GM19328 (cell line): ENCODE data around the gene SCGB2B2.
"Not testable (repeated sequence)": the region's sequence is repeated elsewhere in the genome, so short reads cannot be mapped to it uniquely, and the experiment has no call there.

Experiments used
- ATAC-seq: cut with Tn5 transposase; IDR thresholded peaks from one replicate; pipeline ENCODE4 v1.9.1; 2021; ENCODE audit warnings: mild to moderate bottlenecking, moderate library complexity; ENCODE audit not compliant: unreplicated experiment

SCGB2B2 gene

DNA sequence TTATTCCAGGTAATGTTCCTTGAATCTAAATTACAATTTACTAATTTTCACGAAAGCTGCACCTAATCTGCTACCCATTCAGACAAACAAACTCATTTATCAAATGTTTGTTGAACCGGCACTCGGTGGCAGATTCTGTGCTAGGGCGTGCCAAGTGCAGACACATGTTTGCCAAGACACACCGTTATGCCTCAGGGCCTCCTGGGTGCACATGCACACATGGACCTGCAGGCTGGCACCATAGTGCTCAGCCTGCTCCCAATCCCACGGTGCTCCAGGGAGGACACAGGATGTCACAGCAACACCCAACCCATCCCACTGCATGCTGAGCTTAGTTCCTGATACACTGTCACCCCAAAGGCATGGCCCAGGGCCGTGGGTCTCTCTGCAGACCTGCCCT, 7.7 kb downstream of the SCGB2B2 start:
- ATAC-seq = no peak

DNA sequence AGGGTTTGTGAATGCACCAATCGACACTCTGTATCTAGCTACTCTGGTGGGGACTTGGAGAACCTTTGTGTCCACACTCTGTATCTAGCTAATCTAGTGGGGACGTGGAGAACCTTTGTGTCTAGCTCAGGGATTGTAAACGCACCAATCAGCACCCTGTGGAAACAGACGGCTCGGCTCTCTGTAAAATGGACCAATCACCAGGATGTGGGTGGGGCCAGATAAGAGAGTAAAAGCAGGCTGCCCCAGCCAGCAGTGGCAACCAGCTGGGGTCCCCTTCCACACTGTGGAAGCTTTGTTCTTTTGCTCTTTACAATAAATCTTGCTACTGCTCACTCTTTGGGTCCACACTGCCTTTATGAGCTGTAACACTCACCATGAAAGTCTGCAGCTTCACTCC, 8.3 kb downstream of the SCGB2B2 start:
- ATAC-seq = not testable (repeated sequence)

DNA sequence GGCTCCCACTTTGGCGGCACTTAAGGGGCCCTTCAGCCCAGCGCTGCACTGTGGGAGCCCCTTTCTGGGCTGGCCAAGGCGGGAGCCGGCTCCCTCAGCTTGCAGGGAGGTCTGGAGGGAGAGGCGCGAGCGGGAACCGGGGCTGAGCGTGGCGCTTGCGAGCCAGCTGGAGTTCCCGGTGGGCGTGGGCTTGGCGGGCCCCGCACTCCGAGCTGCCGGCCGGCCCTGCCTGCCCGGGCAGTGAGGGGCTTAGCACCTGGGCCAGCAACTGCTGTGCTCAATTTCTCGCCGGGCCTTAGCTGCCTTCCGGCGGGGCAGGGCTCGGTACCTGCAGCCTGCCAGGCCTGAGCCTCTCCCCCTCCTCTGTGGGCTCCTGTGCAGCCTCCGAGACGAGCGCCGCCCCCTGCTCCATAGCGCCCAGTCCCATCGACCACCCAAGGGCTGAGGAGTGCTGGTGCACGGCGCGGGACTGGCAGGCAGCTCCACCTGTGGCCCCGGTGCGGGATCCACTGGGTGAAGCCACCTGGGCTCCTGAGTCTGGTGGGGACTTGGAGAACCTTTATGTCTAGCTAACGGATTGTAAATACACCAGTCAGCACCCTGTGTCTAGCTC, 8.8 kb downstream of the SCGB2B2 start:
- ATAC-seq = not testable (repeated sequence)

DNA sequence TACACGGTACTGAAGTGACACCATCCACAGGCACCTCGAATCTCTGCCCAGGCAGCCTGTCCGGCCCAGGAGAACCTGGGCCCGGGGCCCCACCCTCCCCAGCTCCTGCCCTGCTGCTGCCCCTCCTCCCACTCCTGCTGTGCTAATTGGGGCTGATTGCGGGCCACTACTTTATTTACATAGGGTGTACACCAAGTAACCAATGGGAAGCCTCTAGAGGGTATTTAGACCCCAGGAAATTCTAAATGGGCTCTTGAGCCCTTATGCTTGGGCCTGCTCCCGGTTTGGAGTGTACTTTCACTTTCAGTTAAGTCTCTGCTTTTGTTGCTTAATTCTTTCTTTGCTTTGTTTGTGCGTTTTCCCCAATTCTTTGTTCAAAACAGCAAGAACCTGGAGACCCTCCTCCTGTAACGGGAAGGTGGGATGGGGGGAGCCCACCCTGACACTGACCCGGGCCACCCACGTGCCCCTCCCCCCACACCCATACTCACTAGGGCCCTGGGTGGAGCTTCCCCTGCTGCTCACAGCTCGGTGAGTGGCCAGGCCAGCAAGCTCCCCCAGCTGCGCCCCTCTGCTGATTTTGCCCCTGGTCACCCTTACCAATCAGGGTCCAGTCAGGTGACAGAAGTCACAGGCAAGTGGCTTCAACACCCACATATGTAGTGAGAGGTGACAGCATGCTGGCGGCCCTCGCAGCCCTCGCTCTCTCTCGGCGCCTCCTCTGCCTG, 9.4 kb downstream of the SCGB2B2 start:
- no peak for ATAC-seq

DNA sequence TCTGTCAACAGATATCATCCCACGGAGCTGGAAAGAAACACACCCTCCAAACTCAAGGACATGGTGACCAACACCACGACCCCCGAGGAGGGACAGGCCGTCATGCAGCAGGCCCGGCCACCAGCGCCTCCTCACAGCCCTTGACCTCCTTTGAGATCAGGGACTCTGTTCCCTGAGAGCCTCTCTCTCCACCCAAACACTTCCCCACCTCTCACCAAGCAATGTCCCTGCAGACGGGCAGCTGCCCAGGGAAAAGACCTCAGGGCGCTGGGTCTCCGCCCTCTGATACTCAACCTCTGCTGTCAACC, 10.0 kb downstream of the SCGB2B2 start:
- ATAC-seq = no peak

DNA sequence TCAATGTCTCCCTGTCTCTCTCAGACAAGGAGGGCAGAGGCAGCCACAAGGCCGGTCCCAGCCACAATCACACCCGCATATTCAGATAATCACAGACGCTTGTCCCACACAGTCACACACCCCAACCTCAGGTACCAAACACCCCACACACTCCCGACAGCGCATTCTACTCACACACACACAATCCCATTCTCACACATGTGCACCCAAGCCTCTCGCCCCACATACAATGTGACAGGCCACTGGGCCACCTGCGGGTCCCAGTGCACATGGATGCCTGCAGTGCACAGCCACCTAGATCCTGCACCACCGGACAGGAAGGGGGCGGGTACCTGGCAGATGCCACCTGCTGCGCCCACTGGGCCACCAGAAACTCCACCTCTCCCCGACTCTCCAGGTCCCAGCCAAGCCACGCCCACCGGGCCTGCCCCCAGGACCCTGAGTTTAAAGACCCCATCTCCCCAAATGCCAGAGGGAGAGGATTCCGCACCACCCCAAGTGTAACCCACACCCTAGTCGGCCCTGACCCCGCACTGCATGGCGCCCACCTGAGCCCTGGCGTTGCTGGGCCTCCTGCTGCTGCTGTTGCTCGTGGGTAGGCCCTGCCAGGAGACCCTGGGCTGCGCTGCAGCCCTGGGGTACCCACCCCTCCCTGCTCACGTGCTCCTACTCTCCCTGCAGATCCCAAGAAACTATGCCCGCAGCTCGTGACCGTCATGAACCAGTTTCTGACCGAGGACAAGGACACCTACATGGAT, 10.6 kb downstream of the SCGB2B2 start:
- ATAC-seq = no peak

DNA sequence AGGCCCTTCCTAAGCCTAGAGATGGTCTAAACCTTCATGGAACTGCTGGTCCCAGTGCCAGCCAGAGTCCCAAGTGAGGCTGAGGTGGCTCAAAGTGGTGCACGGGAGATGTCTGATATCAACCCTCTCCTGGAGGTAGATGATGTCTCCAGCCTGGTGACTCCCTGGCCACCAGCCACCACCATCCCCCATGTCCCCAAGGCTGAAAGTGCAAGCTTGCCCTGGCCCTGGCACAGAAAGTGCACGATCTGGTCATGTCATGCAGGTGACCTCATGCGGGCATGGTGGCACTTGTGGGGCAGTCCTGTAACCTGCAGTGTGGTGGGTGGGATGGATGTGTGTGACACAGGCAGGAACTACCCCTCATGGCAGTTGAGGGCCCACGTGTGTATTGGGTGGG, 11.7 kb downstream of the SCGB2B2 start:
- not testable (repeated sequence) for ATAC-seq

DNA sequence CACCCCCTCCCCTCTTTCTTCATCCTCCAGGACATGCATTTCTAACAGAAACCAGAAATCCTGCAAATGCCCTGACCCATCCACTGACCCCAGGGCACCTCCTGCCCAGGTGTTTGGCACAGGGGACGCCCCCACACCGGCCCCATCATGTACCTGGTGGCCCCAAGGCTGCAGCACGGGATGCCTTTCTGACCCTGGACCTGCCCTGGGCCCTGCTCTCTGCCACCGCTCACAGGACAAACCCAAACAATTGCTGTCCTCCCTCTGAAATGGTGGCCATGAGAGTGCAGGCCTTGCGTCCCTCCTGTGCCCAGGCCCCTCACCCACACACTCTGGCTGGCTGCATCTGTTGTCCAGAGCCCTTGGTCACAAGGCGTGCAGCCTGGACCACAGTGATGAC, 12.1 kb downstream of the SCGB2B2 start:
- ATAC-seq = no peak

DNA sequence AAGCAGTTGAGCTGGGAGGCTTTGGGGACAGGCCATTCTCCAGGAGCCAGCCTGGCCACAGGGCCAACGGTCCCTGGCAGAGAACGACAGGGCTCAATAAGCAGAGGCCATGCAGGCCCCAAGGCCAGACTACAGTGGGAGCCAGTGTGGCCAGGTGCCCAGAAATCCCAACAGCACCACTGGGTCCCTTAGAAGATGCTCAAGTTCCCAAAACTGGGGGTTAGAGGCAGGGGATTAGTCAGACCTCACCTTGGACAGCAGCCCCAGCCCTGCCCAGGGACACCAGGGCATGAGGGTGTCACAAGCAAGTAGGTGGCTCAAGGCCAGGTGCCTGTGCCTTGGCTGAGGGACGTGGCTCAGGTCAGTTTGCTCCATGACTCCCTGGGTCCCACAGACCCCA, 12.8 kb downstream of the SCGB2B2 start:
- no peak for ATAC-seq

DNA sequence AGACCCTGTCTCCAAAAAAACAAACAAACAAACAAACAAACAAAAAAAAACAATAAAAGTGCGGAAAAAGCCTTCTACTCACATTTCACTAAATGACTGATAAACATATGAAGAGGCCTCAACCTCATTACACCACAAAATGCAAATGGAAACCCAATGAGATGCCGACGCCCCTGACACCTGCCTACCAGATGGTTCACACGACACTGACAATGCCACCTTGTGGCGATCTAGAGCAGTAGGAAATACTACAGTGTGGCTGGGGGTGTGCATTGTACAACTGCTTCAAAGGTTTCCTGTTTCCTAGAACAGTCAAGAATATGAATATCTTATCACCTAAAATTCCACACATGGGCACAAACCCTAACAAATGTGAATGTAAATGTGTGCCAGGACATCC, 14.0 kb downstream of the SCGB2B2 start:
- ATAC-seq = no peak

DNA sequence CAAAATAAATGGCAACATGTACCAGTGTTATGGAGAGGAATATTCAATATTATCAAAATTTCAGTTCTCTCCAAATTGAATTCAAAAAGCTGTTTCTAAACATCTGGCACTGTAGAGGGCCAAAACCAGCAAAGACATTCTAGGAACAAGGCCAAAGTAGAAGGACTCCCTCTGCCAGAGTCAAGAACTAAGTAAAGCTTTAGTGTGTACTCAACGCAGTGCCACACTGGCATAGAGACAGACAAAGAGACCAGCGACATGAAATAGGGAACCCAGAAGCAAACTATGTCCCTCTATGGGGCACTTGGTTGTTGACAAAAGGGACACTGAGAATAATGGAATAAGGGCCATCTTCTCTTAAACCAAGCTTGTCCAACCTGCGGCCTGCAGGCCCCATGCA, 15.6 kb downstream of the SCGB2B2 start:
- ATAC-seq = no peak

DNA sequence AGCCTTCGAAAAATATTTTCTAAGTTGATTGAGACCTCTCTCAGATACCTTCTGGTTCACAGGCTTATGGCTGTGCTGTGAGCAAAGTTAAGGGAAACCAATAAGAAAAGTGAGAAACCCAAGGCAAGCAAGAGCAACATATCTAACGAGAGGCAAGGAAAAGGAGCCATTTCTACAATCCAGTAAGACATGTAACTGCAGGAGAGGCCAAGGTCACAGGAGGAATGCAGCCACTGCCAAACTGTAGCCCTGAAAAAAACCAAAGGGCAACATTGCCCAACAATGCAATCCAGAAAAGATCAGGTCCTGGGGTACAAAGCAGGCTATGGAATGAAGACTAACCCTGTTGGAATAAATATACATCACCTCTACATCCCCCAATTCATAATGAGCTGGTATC, 21.3 kb downstream of the SCGB2B2 start:
- no peak for ATAC-seq

DNA sequence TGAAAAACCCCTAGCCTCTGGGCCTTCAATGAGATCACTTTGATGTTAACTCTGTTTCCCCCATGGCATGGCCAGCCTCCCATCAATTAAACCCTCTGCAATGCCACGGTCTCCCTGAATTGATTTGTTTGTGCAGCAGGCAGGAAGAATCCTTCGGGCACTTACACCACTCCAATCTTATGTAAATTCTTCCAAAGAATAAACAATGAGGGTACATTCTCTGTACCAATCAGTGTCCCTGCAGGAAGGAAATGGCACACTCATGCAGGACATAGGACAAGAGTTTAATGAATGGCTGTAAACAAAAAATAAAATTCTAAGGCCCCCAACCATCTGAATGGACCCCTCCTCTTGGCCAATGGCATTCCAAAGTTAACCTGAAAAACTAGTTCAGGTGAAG, 22.2 kb downstream of the SCGB2B2 start:
- no peak for ATAC-seq

DNA sequence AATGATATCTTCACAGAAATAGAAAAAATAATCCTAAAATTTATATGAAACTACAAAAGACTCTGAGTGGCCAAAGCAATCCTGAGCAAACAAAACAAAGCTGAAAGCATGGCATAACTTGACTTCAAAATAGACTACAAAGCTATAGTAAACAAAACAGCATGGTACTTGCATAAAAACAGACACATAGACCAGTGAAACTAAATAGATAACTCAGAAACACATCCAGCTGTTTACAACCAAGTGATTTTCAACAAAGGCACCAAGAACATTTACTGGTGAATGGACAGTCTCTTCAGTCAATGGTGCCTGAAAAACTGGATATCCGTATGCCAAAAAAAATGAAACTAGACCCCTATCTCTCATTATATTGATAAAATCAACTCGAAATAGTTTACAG, 25.2 kb downstream of the SCGB2B2 start:
- ATAC-seq = no peak

DNA sequence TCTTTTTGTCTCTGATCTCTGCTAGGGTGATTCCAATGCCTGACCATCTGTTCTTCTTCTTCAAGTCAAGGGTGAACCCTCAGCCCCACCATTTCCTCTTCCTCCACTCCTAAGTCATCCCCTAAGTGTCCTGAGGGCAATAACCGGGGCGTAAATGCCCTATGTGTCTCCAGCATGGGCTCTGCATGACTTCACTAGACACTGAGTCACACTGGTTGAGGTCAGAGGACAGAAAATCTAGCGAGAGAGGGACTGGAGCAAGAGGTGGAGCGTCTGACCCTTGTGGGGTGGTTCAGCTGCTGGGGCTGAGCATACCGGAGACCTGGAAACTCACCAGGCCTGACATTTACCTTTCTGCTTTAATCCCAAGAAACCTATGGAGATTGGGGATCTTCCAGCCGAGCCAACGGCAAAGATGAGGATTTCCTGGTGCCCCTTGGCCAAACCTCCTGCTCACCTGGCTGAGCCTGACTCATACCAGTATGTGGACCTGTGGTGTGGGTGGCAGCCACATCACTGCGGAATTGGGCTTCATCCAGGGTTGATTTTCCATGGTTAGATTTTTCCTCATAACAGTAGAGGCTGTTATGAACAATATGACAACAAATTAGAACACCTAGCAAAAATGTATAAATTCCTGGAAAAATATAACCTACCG, 26.9 kb downstream of the SCGB2B2 start:
- ATAC-seq = no peak

DNA sequence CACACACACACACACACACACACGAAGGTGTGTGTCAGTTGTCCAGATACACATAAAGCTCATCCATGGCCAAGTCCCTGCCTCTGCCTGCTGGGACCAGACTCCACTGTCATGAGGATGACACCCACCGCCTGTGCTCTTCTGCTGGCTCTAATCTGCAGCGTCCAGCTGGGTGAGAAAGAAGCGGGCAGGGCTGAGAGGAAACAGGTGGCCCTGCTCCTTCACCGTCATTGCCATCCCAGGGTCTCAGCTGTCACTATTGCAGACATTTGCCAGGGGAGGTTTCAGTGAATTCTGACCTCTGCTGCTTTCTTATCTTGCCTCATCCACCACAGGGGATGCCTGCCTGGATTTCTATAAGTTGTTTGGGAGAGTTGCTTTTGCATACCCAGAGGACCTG, 31.4 kb downstream of the SCGB2B2 start:
- ATAC-seq = no peak

DNA sequence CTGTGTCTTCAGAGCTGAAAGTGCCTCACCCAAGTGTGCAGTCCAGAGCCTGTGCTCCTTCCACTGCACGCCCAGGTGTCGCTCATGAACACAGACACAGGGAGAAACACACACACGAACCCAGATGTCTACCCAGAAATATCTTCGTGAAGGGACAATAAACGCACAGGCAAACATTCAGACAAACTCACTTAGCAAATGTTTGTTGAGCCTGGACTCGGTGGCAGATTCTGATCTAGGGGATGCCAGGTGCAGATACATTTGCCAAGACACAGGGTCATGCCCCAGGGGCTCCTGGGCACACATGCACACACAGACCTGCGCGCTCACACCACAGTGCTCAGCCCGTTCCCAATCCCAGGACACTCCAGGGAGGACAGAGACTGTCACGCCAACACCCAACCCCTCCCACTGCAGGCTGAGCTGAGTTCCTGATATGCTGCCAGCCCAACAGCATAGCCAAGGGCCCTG, 31.9 kb downstream of the SCGB2B2 start:
- no peak for ATAC-seq

DNA sequence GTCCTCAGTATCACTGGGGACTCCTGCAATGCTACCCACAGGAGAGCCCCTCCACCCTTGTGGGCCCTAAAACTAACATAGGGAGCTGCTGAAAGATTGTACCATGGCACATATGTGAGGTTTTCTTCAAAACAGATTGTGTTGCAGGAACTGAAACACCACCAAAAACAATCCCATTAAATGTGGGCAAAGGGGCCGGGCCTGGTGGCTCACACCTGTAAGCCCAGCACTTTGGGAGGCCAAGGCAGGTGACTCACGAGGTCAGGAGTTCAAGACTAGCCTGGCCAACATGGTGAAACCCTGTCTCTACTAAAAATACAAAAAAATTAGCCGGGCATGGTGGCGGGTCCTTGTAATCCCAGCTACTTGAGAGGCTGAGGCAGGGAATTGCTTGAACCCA, 34.7 kb downstream of the SCGB2B2 start:
- no peak for ATAC-seq

DNA sequence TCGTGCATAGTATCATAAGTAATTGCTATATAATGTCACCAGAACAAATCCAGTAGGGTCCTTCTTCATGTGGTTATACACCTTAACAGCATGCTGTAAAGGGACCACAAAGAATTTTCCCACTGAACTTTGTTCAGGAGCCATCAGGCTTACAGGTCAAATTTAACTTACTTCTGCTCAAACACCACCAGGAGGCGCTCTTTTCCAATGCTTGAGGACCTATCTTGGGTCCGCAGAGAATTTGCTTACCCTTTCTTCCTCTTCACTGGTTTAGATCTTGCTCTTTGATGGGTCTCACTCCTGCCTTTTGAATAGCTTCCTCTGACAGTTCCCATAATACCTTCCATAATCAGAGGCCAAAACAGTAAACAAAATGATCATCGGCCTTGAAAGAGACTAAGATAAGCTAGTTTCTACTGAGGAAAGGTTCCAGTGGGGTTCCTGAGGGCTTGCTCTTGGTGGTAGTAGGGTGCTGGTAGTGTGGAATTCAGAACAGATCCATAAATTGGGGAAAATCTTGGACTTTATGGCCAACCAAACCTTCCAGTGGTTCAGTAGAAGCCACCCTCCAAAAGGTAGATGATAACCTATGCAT, 37.4 kb downstream of the SCGB2B2 start:
- ATAC-seq = no peak

DNA sequence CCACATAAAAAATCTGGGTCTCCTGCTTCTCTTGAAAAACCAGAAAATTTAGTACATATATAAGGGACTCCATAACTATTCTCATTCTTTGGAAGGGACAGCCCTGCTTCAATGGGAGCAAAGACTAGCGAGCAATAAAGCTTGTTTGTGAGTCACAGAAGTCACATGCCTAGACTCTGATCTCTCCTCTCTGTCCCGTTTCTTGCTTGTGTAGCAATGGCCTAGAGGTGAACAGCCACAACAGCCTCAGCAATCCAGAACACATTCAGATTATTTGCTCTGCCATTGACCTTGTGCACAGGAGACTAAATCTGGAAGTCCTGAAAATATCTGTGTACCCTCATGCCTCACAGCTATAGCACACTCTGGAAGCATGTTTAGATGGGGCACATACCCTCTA, 43.2 kb downstream of the SCGB2B2 start:
- no peak for ATAC-seq
